ENCODE results near the gene MVB12A. TPM values are rescaled to one million over a fixed set of nuclear protein-coding genes. Genes with fewer than 3 reads are reported as not detected.

The MVB12A gene
- total and polyA plus RNA-seq, 10 of the 15 experiments (the other 5 are each of a cell fraction or from before 2014, with no cell fraction given) = 1.2 to 47.6 (median 26.3) TPM

DNA sequence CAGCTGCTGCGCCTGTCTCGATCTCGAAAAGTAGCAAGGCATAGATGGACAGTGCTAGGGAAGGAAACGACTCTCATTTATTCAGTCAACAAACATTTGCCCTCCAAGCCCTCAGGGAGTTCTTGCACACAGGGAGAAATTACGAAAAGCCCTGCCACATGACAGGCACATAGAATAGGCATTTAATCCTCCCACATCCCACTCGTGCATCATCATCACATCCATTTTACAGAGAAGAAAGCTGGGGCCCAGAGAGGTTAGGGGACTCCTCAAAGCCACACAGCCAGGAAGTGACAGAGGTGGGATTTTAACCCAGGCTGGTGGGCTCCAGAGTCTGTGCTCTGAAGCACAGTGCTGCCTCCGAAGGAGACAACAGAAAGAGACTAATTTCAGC, 17.0 kb downstream of the MVB12A start:
- intact Hi-C loops (cut with micrococcal nuclease; ENCODE audit: unreplicated experiment) = no loop called here

More for the DNA sequence above, 17.0 kb downstream of the MVB12A start:
- SMC1A ChIA-PET (ENCODE audit: uncharacterized antibody, unreplicated experiment) = interaction anchor here (0.6 kb wide), 1 partner anchor 58 kb away, joined by 4 read pairs; no protein-coding TSS in a partner anchor
- WGBS (ENCODE audit: insufficient coverage, insufficient replicate concordance, low lambda C conversion rate, missing lambda C conversion rate) = 55% methylated on average over 7 of the region's 7 CpGs
- no peak overlapping the region for H2AFZ ChIP-seq (ENCODE audit: control insufficient read depth, low read depth, low read length)
- in situ Hi-C loops (cut with MboI) = no loop called here
- H3K27ac ChIP-seq (ENCODE audit: control insufficient read depth, insufficient read depth) = no peak overlapping the region
- H3K27me3 ChIP-seq (replicated peaks in 1 of 2; ENCODE audit: control insufficient read depth in 2 of 2, insufficient read depth in 2 of 2, low read length in 1 of 2) = no peaks in the 10 kb centered on the region
- H3K9ac ChIP-seq (ENCODE audit: control insufficient read depth, insufficient read depth, low read length) = no peak overlapping the region
- ATAC-seq (no peak), FAIRE-seq (no peak), DNase-seq (ENCODE audit: low read depth, low spot score) (no peak)
- TF ChIP-seq, protein P1, sequence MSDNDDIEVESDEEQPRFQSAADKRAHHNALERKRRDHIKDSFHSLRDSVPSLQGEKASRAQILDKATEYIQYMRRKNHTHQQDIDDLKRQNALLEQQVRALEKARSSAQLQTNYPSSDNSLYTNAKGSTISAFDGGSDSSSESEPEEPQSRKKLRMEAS (IDR thresholded peaks at IDR 0.05; ENCODE audit: low read depth, low read length) = no peak
- TF ChIP-seq, protein P2, sequence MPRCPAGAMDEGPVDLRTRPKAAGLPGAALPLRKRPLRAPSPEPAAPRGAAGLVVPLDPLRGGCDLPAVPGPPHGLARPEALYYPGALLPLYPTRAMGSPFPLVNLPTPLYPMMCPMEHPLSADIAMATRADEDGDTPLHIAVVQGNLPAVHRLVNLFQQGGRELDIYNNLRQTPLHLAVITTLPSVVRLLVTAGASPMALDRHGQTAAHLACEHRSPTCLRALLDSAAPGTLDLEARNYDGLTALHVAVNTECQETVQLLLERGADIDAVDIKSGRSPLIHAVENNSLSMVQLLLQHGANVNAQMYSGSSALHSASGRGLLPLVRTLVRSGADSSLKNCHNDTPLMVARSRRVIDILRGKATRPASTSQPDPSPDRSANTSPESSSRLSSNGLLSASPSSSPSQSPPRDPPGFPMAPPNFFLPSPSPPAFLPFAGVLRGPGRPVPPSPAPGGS (IDR thresholded peaks at IDR 0.05; ENCODE audit: borderline replicate concordance, insufficient read depth, low read depth, low read length, poor library complexity, severe bottlenecking) = no peak
- TF ChIP-seq RBBP5 (conservative IDR thresholded peaks at IDR 0.05) = no peak
- no peaks in the 10 kb centered on the region; the same call in 2 of the 3 replicates for H3K9me3 ChIP-seq (replicated peaks; ENCODE audit: control insufficient read depth, insufficient read depth, low read length)
- no peak overlapping the region for H3K4me3 ChIP-seq
- H3K4me2 ChIP-seq (ENCODE audit: control insufficient read depth, insufficient read depth) = no peak overlapping the region
- RAD21 ChIA-PET (ENCODE audit: unreplicated experiment) = no interaction called here
- POLR2A ChIA-PET = no interaction called here
- H3K4me1 ChIP-seq (ENCODE audit: control insufficient read depth, insufficient read depth, low read length) = no peaks in the 10 kb centered on the region
- no peaks in the 10 kb centered on the region for H3K79me2 ChIP-seq (ENCODE audit: control insufficient read depth, insufficient read depth, low read length)
- H4K20me1 ChIP-seq (ENCODE audit: control insufficient read depth, insufficient read depth) = no peaks in the 10 kb centered on the region
- BruUV-seq (replicated peaks) = no TSS peak
- no peaks in the 10 kb centered on the region for H3K36me3 ChIP-seq (ENCODE audit: control insufficient read depth in 2 of 2, insufficient read depth in 2 of 2, low read length in 1 of 2)
- CTCF ChIA-PET = interaction anchor here (0.9 kb wide), 1 partner anchor 9 kb away, joined by 3 read pairs; no protein-coding TSS in a partner anchor
